ENCODE measurements around the gene RSPO4.

RSPO4 gene

GRCh38 chr20:919491-919916, 82.6 kb downstream of the RSPO4 start:
- H3K79me2 ChIP-seq (ENCODE audit: control insufficient read depth, insufficient read depth, low read length, unreplicated experiment), result no peaks in the 10 kb centered on the region
- H3K4me3 ChIP-seq (ENCODE audit: low read depth, low read length), result no peak overlapping the region
- no peak overlapping the region for H2AFZ ChIP-seq (ENCODE audit: low read length, unreplicated experiment)
- H3K36me3 ChIP-seq (ENCODE audit: insufficient read depth, low read length), result no peaks in the 10 kb centered on the region
- no peak overlapping the region for H3K27ac ChIP-seq (ENCODE audit: low read depth, low read length)
- H3K27me3 ChIP-seq (ENCODE audit: insufficient read depth, low read length), result peaks cover 9% of the 10 kb centered on the region; the same call in 1 of the 2 replicates
- H3K4me1 ChIP-seq (ENCODE audit: control insufficient read depth, insufficient read depth, low read length, unreplicated experiment), result no peaks in the 10 kb centered on the region

DNA sequence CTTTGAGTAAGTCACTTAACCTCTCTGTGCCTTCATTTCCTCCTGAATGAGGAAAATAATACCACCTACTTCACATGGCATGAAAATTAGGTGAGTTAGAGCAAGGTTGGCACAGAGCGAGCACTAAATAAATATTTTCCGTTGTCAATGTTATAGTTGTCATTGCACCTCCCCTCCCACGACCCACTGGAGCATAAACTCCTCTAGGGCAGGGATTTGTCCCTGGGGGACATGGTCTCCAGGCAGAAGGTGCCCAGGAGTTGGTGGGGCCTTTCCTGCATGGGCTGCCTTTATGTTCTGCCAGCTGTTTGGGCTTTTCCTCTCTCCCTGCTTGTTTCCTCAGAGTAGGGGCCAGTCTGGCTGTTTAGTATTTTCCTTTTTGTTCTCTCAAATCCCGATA, 84.7 kb downstream of the RSPO4 start:
- Histone ChIP-seq H3K36me3 (ENCODE audit: insufficient read depth, low read length) (no peaks in the 10 kb centered on the region), H2AFZ (ENCODE audit: low read length, unreplicated experiment) (no peak overlapping the region), H3K27ac (ENCODE audit: low read depth, low read length) (no peak overlapping the region), H3K4me3 (ENCODE audit: low read depth, low read length) (no peak overlapping the region), H3K27me3 (ENCODE audit: insufficient read depth, low read length) (peaks cover 7% of the 10 kb centered on the region; the same call in 1 of the 2 replicates), H3K79me2 (ENCODE audit: control insufficient read depth, insufficient read depth, low read length, unreplicated experiment) (no peaks in the 10 kb centered on the region), H3K4me1 (ENCODE audit: control insufficient read depth, insufficient read depth, low read length, unreplicated experiment) (no peaks in the 10 kb centered on the region)

DNA sequence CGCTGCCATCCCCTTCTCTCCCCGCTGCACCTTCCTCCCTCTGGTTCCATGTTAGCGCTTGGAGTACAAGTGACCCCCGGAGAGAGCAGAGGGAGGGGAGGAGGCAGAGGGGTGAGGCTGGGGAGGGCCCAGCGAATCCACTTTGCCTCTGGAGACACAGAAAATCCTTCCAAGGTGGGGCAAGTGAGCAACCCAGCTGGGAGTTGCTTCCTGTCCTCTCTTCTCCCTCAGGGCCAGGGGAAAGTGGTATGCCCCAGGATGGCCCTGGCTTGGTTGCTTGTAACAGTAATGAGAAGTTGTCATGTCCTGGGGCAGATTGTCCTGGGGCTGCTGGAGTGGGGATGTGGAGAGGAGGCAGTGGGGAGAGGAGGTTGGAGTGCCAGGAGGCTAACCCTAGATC, 85.3 kb downstream of the RSPO4 start:
- Histone ChIP-seq H3K27ac (ENCODE audit: low read depth, low read length) (no peak overlapping the region), H3K4me1 (ENCODE audit: control insufficient read depth, insufficient read depth, low read length, unreplicated experiment) (peaks cover 5% of the 10 kb centered on the region), H3K36me3 (ENCODE audit: insufficient read depth, low read length) (no peaks in the 10 kb centered on the region), H3K4me3 (ENCODE audit: low read depth, low read length) (no peak overlapping the region), H3K27me3 (ENCODE audit: insufficient read depth, low read length) (peaks cover 7% of the 10 kb centered on the region; the same call in 1 of the 2 replicates), H2AFZ (ENCODE audit: low read length, unreplicated experiment) (no peak overlapping the region), H3K79me2 (ENCODE audit: control insufficient read depth, insufficient read depth, low read length, unreplicated experiment) (no peaks in the 10 kb centered on the region)

DNA sequence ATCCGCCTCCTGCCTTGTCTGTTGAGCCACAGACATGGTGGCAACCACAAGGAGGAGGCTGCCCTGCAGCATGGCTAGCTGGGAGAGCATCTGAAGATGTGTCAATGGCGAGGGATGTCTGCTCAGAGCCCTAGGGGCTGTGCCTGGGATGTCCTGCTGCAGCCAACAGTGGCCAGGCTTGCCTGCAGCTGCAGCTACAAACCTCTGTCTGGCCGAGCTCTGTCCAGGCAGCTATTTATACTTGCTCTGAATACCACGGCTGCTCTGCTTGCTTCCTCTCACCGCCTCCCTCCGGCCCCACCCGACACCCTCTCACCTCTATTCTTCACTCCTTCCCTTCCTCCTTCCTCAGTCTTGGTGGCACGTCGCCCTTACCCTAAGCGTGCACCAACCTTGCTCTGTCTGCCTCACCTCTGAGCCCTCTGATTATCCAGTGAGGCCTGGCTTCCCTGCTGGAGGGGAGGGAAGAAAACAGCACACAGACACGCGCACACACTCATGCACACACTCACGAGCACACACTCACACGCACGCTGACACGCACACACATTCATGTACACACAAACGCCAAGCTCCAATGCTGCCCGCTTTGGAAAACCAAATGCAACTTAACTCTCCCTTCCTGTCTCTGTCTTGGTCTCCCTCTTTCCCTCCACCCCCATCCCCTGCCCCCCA, 85.8 kb downstream of the RSPO4 start, which contains the start of gene ANGPT4:
TSS of gene ANGPT4 (minus strand) at position 210 of the 675 bp plus-strand sequence. CDS start at position 90, 120 bp downstream.
- no peak within 1 kb of the TSS for H2AFZ ChIP-seq (ENCODE audit: low read length, unreplicated experiment)
- peaks cover 10% of the 10 kb centered on the region for H3K4me1 ChIP-seq (ENCODE audit: control insufficient read depth, insufficient read depth, low read length, unreplicated experiment)
- peaks cover 7% of the 10 kb centered on the region; the same call in 1 of the 2 replicates for H3K27me3 ChIP-seq (ENCODE audit: insufficient read depth, low read length)
- no peak within 1 kb of the TSS for H3K27ac ChIP-seq (ENCODE audit: low read depth, low read length)
- H3K4me3 ChIP-seq (ENCODE audit: low read depth, low read length), result no peak within 1 kb of the TSS
- no peaks in the 10 kb centered on the region for H3K79me2 ChIP-seq (ENCODE audit: control insufficient read depth, insufficient read depth, low read length, unreplicated experiment)
- H3K36me3 ChIP-seq (ENCODE audit: insufficient read depth, low read length), result no peaks in the 10 kb centered on the region

- Histone ChIP-seq H3K4me1 (ENCODE audit: control insufficient read depth, insufficient read depth, low read length, unreplicated experiment) (peaks cover 23% of the 10 kb centered on the region), H3K27ac (ENCODE audit: low read depth, low read length) (no peak overlapping the region), H3K4me3 (ENCODE audit: low read depth, low read length) (no peak overlapping the region), H3K36me3 (ENCODE audit: insufficient read depth, low read length) (no peaks in the 10 kb centered on the region), H2AFZ (ENCODE audit: low read length, unreplicated experiment) (no peak overlapping the region), H3K79me2 (ENCODE audit: control insufficient read depth, insufficient read depth, low read length, unreplicated experiment) (no peaks in the 10 kb centered on the region), H3K27me3 (ENCODE audit: insufficient read depth, low read length) (peaks cover 7% of the 10 kb centered on the region; the same call in 1 of the 2 replicates)
Measured at GRCh38 chr20:914727-915498, 87.2 kb downstream of the RSPO4 start.

GRCh38 chr20:913306-913849, 88.7 kb downstream of the RSPO4 start:
- Histone ChIP-seq H3K4me1 (ENCODE audit: control insufficient read depth, insufficient read depth, low read length, unreplicated experiment) (peaks cover 32% of the 10 kb centered on the region), H3K4me3 (ENCODE audit: low read depth, low read length) (no peak overlapping the region), H3K36me3 (ENCODE audit: insufficient read depth, low read length) (no peaks in the 10 kb centered on the region), H3K27ac (ENCODE audit: low read depth, low read length) (no peak overlapping the region), H2AFZ (ENCODE audit: low read length, unreplicated experiment) (no peak overlapping the region), H3K79me2 (ENCODE audit: control insufficient read depth, insufficient read depth, low read length, unreplicated experiment) (no peaks in the 10 kb centered on the region), H3K27me3 (ENCODE audit: insufficient read depth, low read length) (peaks cover 7% of the 10 kb centered on the region; the same call in 1 of the 2 replicates)

GRCh38 chr20:911882-912600, 90.1 kb downstream of the RSPO4 start:
- Histone ChIP-seq H2AFZ (ENCODE audit: low read length, unreplicated experiment) (no peak overlapping the region), H3K27me3 (ENCODE audit: insufficient read depth, low read length) (peaks cover 7% of the 10 kb centered on the region; the same call in 1 of the 2 replicates), H3K4me3 (ENCODE audit: low read depth, low read length) (no peak overlapping the region), H3K36me3 (ENCODE audit: insufficient read depth, low read length) (no peaks in the 10 kb centered on the region), H3K79me2 (ENCODE audit: control insufficient read depth, insufficient read depth, low read length, unreplicated experiment) (no peaks in the 10 kb centered on the region), H3K27ac (ENCODE audit: low read depth, low read length) (peak overlapping the region; percentile 82), H3K4me1 (ENCODE audit: control insufficient read depth, insufficient read depth, low read length, unreplicated experiment) (peaks cover 32% of the 10 kb centered on the region)

GRCh38 chr20:910870-911770, 91.0 kb downstream of the RSPO4 start:
- peak overlapping the region; percentile 82 for H3K27ac ChIP-seq (ENCODE audit: low read depth, low read length)
- no peaks in the 10 kb centered on the region for H3K79me2 ChIP-seq (ENCODE audit: control insufficient read depth, insufficient read depth, low read length, unreplicated experiment)
- H3K4me1 ChIP-seq (ENCODE audit: control insufficient read depth, insufficient read depth, low read length, unreplicated experiment), result peaks cover 32% of the 10 kb centered on the region
- H3K4me3 ChIP-seq (ENCODE audit: low read depth, low read length), result peak overlapping the region; percentile 28; the same call in 1 of the 2 replicates
- peak overlapping the region; percentile 26 for H2AFZ ChIP-seq (ENCODE audit: low read length, unreplicated experiment)
- H3K36me3 ChIP-seq (ENCODE audit: insufficient read depth, low read length), result no peaks in the 10 kb centered on the region
- peaks cover 7% of the 10 kb centered on the region; the same call in 1 of the 2 replicates for H3K27me3 ChIP-seq (ENCODE audit: insufficient read depth, low read length)

- no peak overlapping the region for H2AFZ ChIP-seq (ENCODE audit: low read length, unreplicated experiment)
- peaks cover 32% of the 10 kb centered on the region for H3K4me1 ChIP-seq (ENCODE audit: control insufficient read depth, insufficient read depth, low read length, unreplicated experiment)
- 0 out of 2 replicates have a peak, but pooled peaks cover 4% of the 10 kb centered on the region for H3K27me3 ChIP-seq (ENCODE audit: insufficient read depth, low read length)
- peak overlapping the region; percentile 82 for H3K27ac ChIP-seq (ENCODE audit: low read depth, low read length)
- H3K79me2 ChIP-seq (ENCODE audit: control insufficient read depth, insufficient read depth, low read length, unreplicated experiment), result no peaks in the 10 kb centered on the region
- no peaks in the 10 kb centered on the region for H3K36me3 ChIP-seq (ENCODE audit: insufficient read depth, low read length)
- 0 out of 2 replicates have a peak overlapping the region, but pooled peaks have one; percentile 28 for H3K4me3 ChIP-seq (ENCODE audit: low read depth, low read length)
Measured at GRCh38 chr20:910132-910869, 91.8 kb downstream of the RSPO4 start.

All from ACC112 (cell line).